H1 (cell line): Measurements from ENCODE around the gene ZNF148. TPM values are rescaled to one million over a fixed set of nuclear protein-coding genes. Genes with fewer than 3 reads are reported as not detected.
A peak's percentile ranks its signal among the peaks of the same experiment; 100 is the strongest.

ENCODE experiments used
- CTCF ChIA-PET: fragments of 300-600 bp; sonication (Branson Sonifier 250); formaldehyde crosslinking; loops from one replicate; lab custom pipeline; 2021; ENCODE audit not compliant: partially characterized antibody; lab: Charles Lee
- POLR2A ChIA-PET: fragments of 300-600 bp; sonication (Branson Sonifier 250); formaldehyde crosslinking; loops from one replicate; lab custom pipeline; 2021; ENCODE audit warnings: inconsistent platforms; ENCODE audit not compliant: partially characterized antibody; lab: Charles Lee
- DNase-seq, 2 experiments: peaks; one replicate each; pipeline versions ENCODE4 v3.0.0 to v3.0.0-alpha.2; 2010 to 2022; ENCODE audit warnings: low spot score in 2 of 2, low read depth in 1 of 2, mixed read lengths in 1 of 2
- FAIRE-seq: peaks from 2 replicates; lab custom pipeline; 2011; peaks lifted over from hg19 to GRCh38; lab: Jason Lieb, UNC
- H2AFZ ChIP-seq: 2 replicates; pipeline ENCODE4 v1.8.1; 2012; ENCODE audit warnings: low read length, inconsistent platforms
- H2AK5ac ChIP-seq: 2 replicates; pipeline ENCODE4 v1.6.1; 2013; ENCODE audit warnings: low read depth, low read length
- H2BK120ac ChIP-seq: replicated peaks from 2 replicates; pipeline ENCODE3; 2013; ENCODE audit warnings: low read depth, low read length, inconsistent platforms
- H2BK12ac ChIP-seq: 2 replicates; pipeline ENCODE4 v1.6.1; 2013; ENCODE audit warnings: low read depth, low read length
- H2BK15ac ChIP-seq: 2 replicates; pipeline ENCODE4 v1.6.1; 2013; ENCODE audit warnings: low read length
- H2BK20ac ChIP-seq: 2 replicates; pipeline ENCODE4 v1.6.1; 2013; ENCODE audit warnings: low read length
- H2BK5ac ChIP-seq: 2 replicates; pipeline ENCODE4 v1.6.1; 2013; ENCODE audit warnings: low read depth, low read length
- H3K14ac ChIP-seq: 2 replicates; pipeline ENCODE4 v1.6.1; 2013; ENCODE audit warnings: inconsistent platforms; ENCODE audit not compliant: insufficient read length
- H3K18ac ChIP-seq: 2 replicates; pipeline ENCODE4 v1.6.1; 2013; ENCODE audit warnings: low read length; ENCODE audit errors: extremely low read depth
- H3K23ac ChIP-seq: 2 replicates; pipeline ENCODE4 v1.6.1; 2013; ENCODE audit warnings: inconsistent platforms; ENCODE audit not compliant: insufficient read length
- H3K23me2 ChIP-seq: 2 replicates; pipeline ENCODE4 v1.6.1; 2013; ENCODE audit warnings: low read depth, low read length
- H3K27ac ChIP-seq: 2 replicates; pipeline ENCODE4 v1.6.1; 2011; ENCODE audit warnings: low read depth, low read length, inconsistent platforms
- H3K27me3 ChIP-seq, 4 experiments: replicated peaks in 1 of 4; 1 replicate in 1 of 4; 2 replicates in 3 of 4; pipeline versions ENCODE4 v1.6.1 to v1.8.1; 2011 to 2013; ENCODE audit warnings: low read length in 3 of 4, mild to moderate bottlenecking in 3 of 4, inconsistent platforms in 2 of 4, mixed read lengths in 2 of 4, moderate library complexity in 1 of 4; ENCODE audit not compliant: control insufficient read depth in 3 of 4, insufficient read depth in 3 of 4; ENCODE audit errors: extremely low read depth in 1 of 4
- H3K36me3 ChIP-seq, 4 experiments: 2 replicates each; pipeline versions ENCODE4 v1.6.1 to v1.8.1; 2011 to 2013; ENCODE audit warnings: mild to moderate bottlenecking in 4 of 4, low read length in 3 of 4, moderate library complexity in 2 of 4, control low read depth in 1 of 4, inconsistent platforms in 1 of 4; ENCODE audit not compliant: insufficient read depth in 4 of 4, control insufficient read depth in 2 of 4
- H3K4ac ChIP-seq: replicated peaks from 2 replicates; pipeline ENCODE3; 2013; ENCODE audit warnings: low read length, low read depth, mixed read lengths, inconsistent platforms; ENCODE audit not compliant: insufficient read length
- H3K4me1 ChIP-seq, 4 experiments: replicated peaks in 1 of 4; 1 replicate in 1 of 4; 2 replicates in 3 of 4; pipeline versions ENCODE4 v1.6.1 to v1.8.1; 2011 to 2013; ENCODE audit warnings: low read length in 3 of 4, inconsistent platforms in 2 of 4, mixed read lengths in 1 of 4; ENCODE audit not compliant: insufficient read depth in 4 of 4, control insufficient read depth in 3 of 4
- H3K4me2 ChIP-seq, 2 experiments: 2 replicates each; pipeline versions ENCODE4 v1.6.1 to v1.8.1; 2011 to 2013; ENCODE audit warnings: low read depth in 2 of 2, low read length in 2 of 2, control low read depth in 1 of 2, inconsistent platforms in 1 of 2, mild to moderate bottlenecking in 1 of 2; ENCODE audit not compliant: insufficient read depth in 1 of 2
- H3K4me3 ChIP-seq, 4 experiments: fragments of 200-600, 300-600 bp in 1 of 4; sonication (generic), shearing (Covaris generic), sonication (Bioruptor Twin) in 1 of 4; 2 replicates each; pipeline versions ENCODE4 v1.5.1 to v1.8.1; 2011 to 2016; ENCODE audit warnings: low read length in 4 of 4, low read depth in 3 of 4, control low read depth in 2 of 4, inconsistent platforms in 2 of 4, mild to moderate bottlenecking in 2 of 4, mixed read lengths in 1 of 4, moderate library complexity in 1 of 4; ENCODE audit not compliant: insufficient read depth in 2 of 4; ENCODE audit errors: extremely low read depth in 1 of 4
- H3K56ac ChIP-seq: replicated peaks from 2 replicates; pipeline ENCODE3; 2013; ENCODE audit warnings: low read depth, mild to moderate bottlenecking, mixed read lengths, low read length, inconsistent platforms; ENCODE audit not compliant: insufficient read length
- H3K79me1 ChIP-seq: 2 replicates; pipeline ENCODE4 v1.6.1; 2013; ENCODE audit warnings: low read depth, low read length, control low read depth
- H3K79me2 ChIP-seq, 2 experiments: 2 replicates each; pipeline versions ENCODE4 v1.6.1 to v1.8.1; 2012 to 2013; ENCODE audit warnings: low read length in 2 of 2, mild to moderate bottlenecking in 2 of 2, inconsistent platforms in 1 of 2; ENCODE audit not compliant: insufficient read depth in 2 of 2, control insufficient read depth in 1 of 2
- H3K9ac ChIP-seq, 4 experiments: replicated peaks in 1 of 4; 1 replicate in 1 of 4; 2 replicates in 3 of 4; pipeline versions ENCODE4 v1.6.1 to v1.8.1; 2011 to 2013; ENCODE audit warnings: low read depth in 3 of 4, low read length in 3 of 4, control low read depth in 2 of 4, mild to moderate bottlenecking in 2 of 4, moderate library complexity in 2 of 4, inconsistent platforms in 1 of 4; ENCODE audit errors: extremely low read depth in 1 of 4
- H3K9me3 ChIP-seq, 2 experiments: 2 replicates each; pipeline versions ENCODE4 v1.6.1 to v1.8.1; 2012 to 2013; ENCODE audit warnings: mild to moderate bottlenecking in 2 of 2, moderate library complexity in 2 of 2, control low read depth in 1 of 2, inconsistent platforms in 1 of 2, low read depth in 1 of 2, low read length in 1 of 2, mixed read lengths in 1 of 2; ENCODE audit not compliant: insufficient read depth in 2 of 2
- H4K20me1 ChIP-seq, 2 experiments: replicated peaks in 1 of 2; 2 replicates each; pipeline versions ENCODE3 to v1.8.1; 2011 to 2013; ENCODE audit warnings: inconsistent platforms in 2 of 2, low read length in 2 of 2, mild to moderate bottlenecking in 1 of 2; ENCODE audit not compliant: insufficient read depth in 2 of 2, control insufficient read depth in 1 of 2
- H4K5ac ChIP-seq: 2 replicates; pipeline ENCODE4 v1.6.1; 2013; ENCODE audit warnings: low read length, low read depth, mixed read lengths, inconsistent platforms; ENCODE audit not compliant: insufficient read length
- H4K8ac ChIP-seq: 2 replicates; pipeline ENCODE4 v1.8.0; 2013; ENCODE audit warnings: mild to moderate bottlenecking, moderate library complexity, low read length, inconsistent platforms; ENCODE audit not compliant: insufficient read depth; ENCODE audit errors: extremely low read depth
- H4K91ac ChIP-seq: replicated peaks from 2 replicates; pipeline ENCODE3; 2013; ENCODE audit warnings: low read length, mixed read lengths, inconsistent platforms; ENCODE audit not compliant: insufficient read length
- CTBP2 ChIP-seq: IDR thresholded peaks from 2 replicates; pipeline ENCODE4 v1.7.0; 2011; ENCODE audit warnings: borderline replicate concordance, mild to moderate bottlenecking, moderate library complexity, mixed read lengths, low read length; ENCODE audit not compliant: insufficient read depth, insufficient read length
- CTCF ChIP-seq, 3 experiments: IDR thresholded peaks; 1 replicate in 2 of 3; 2 replicates in 1 of 3; pipeline versions ENCODE4 v1.5.1 to v1.6.1; 2011; ENCODE audit warnings: low read length in 3 of 3, mild to moderate bottlenecking in 3 of 3, inconsistent platforms in 2 of 3, low read depth in 1 of 3, moderate library complexity in 1 of 3; ENCODE audit not compliant: insufficient read depth in 1 of 3; ENCODE audit errors: control extremely low read depth in 1 of 3
- HDAC2 ChIP-seq, 2 experiments: fragments of 300-600 bp in 1 of 2; sonication (generic) in 1 of 2; IDR thresholded peaks; 2 replicates each; pipeline ENCODE4 v1.6.1; 2011 to 2012; ENCODE audit warnings: low read depth in 2 of 2, low read length in 2 of 2, mild to moderate bottlenecking in 2 of 2, moderate library complexity in 2 of 2, borderline replicate concordance in 1 of 2, inconsistent platforms in 1 of 2
- KDM4A ChIP-seq: IDR thresholded peaks from one replicate; pipeline ENCODE4 v1.7.1; 2012; ENCODE audit warnings: low read depth, mild to moderate bottlenecking, moderate library complexity, low read length, inconsistent platforms; ENCODE audit not compliant: severe bottlenecking
- MAFK ChIP-seq: IDR thresholded peaks from 2 replicates; pipeline ENCODE4 v1.6.1; 2012; ENCODE audit warnings: low read depth, mild to moderate bottlenecking, improper control_type of control experiment, low read length
- NANOG ChIP-seq: IDR thresholded peaks from 2 replicates; pipeline ENCODE4 v1.6.1; 2011; ENCODE audit warnings: low read length, low read depth, mild to moderate bottlenecking, inconsistent platforms; ENCODE audit not compliant: insufficient read depth, poor library complexity, severe bottlenecking
- NRF1 ChIP-seq: IDR thresholded peaks from 2 replicates; pipeline ENCODE4 v1.6.1; 2011; ENCODE audit warnings: mild to moderate bottlenecking, low read depth, low read length, improper control_type of control experiment
- RXRA ChIP-seq: IDR thresholded peaks from 2 replicates; pipeline ENCODE4 v1.6.1; 2011; ENCODE audit warnings: low read depth, mild to moderate bottlenecking, low read length, moderate library complexity; ENCODE audit not compliant: insufficient read depth
- SIN3A ChIP-seq, 2 experiments: IDR thresholded peaks in 1 of 2; conservative IDR thresholded peaks in 1 of 2; 2 replicates each; pipeline ENCODE4 v1.6.1; 2011 to 2012; ENCODE audit warnings: low read length in 2 of 2, improper control_type of control experiment in 1 of 2, low read depth in 1 of 2, mild to moderate bottlenecking in 1 of 2
- YY1 ChIP-seq: IDR thresholded peaks from 2 replicates; pipeline ENCODE4 v1.6.1; 2011; ENCODE audit warnings: low read depth, mild to moderate bottlenecking, low read length
- WGBS, 2 experiments: shearing (Covaris generic) in 1 of 2; methylation state at CpG; one replicate each; pipeline versions ENCODE4 v1.1.6 to v1.1.7; 2013 to 2015; ENCODE audit warnings: low lambda C conversion rate in 2 of 2, mixed read lengths in 2 of 2, inconsistent platforms in 1 of 2, low coverage in 1 of 2, missing lambda C conversion rate in 1 of 2; ENCODE audit not compliant: insufficient replicate concordance in 2 of 2, insufficient coverage in 1 of 2, insufficient read length in 1 of 2; ENCODE audit errors: extremely low coverage in 1 of 2, missing lambda C conversion rate in 1 of 2; 5-methylcytosine and 5-hydroxymethylcytosine counted together
- polyA plus RNA-seq, 7 experiments: library from polyadenylated mRNA; depleted of rRNA in 3 of 7; stranded (reverse) in 5 of 7; unstranded in 2 of 7; fragments of >200 nt in 5 of 7; fragments of 200-250 nt in 2 of 7; gene quantifications; 1 replicate in 5 of 7; 2 replicates in 1 of 7; 4 replicates in 1 of 7; pipeline versions ENCODE4 v1.2.1 to v1.2.3, GENCODE V29; 2011 to 2013; ENCODE audit warnings: missing spikeins in 2 of 7, mixed read lengths in 2 of 7
- total RNA-seq: library from RNA; stranded (reverse); fragmentation: NEBNext Ultra II Directional; extraction: Animal tissue kit (Norgen Biotek cat#: 25700); gene quantifications from 2 replicates; pipeline ENCODE4 v1.2.1, GENCODE V29; 2021

Gene ZNF148
- total and polyA plus RNA-seq, 2 of the 8 experiments (the other 6 are each of a cell fraction or from before 2014, with no cell fraction given) = 3.7 to 22.6 TPM

DNA sequence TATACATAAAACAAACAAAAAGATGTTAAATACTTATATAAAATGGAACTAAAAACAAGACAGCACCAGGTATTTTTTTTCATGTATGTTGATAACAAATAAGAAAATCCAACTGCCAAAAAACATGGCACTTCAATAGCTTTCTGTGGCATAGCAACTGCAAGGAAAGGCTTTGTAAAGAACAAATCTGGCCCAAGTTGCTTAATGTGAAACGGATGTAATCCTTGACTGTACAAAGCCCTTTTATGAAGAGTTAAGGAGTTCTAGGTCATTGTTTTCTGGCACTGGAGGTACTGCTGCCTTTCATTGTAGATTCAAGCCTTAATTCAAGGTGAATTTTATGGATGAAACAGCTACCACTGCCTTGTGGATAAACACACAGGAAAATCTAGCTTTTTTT lies 93.7 kb downstream of the ZNF148 start:
- H3K36me3 ChIP-seq = no peaks in the 10 kb centered on the region
- FAIRE-seq = no peak
- no peaks in the 10 kb centered on the region for H3K23me2 ChIP-seq
- H2BK20ac ChIP-seq = no peak overlapping the region
- H3K23ac ChIP-seq = no peak overlapping the region
- no peaks in the 10 kb centered on the region for H3K27me3 ChIP-seq
- peak overlapping the region in 1 of 2 experiments; percentile 11; a peak in 1 of 4 replicates for H3K4me2 ChIP-seq
- 81% methylated on average over 1 of the region's 1 CpG; no CpG with 5 or more reads in 1 of the 2 experiments for WGBS, 2 experiments
- no peak overlapping the region for H2AFZ ChIP-seq
- H3K4me3 ChIP-seq = no peak overlapping the region
- no peak overlapping the region for H3K27ac ChIP-seq
- H2AK5ac ChIP-seq = no peak overlapping the region
- H4K20me1 ChIP-seq = no peaks in the 10 kb centered on the region
- H3K79me2 ChIP-seq = no peaks in the 10 kb centered on the region; a peak in 1 of 4 replicates
- no peak overlapping the region for H2BK120ac ChIP-seq
- H2BK12ac ChIP-seq = no peak overlapping the region
- H4K5ac ChIP-seq = no peak overlapping the region
- no peak overlapping the region for H3K56ac ChIP-seq
- H4K8ac ChIP-seq = no peak overlapping the region
- no peak overlapping the region for H2BK5ac ChIP-seq
- DNase-seq = no peak
- ChIA-PET CTCF (interaction anchor here (0.6 to 0.9 kb wide), 3 partner anchors 8 to 20 kb away, joined by 3 to 4 read pairs (median 3); no protein-coding TSS in a partner anchor), POLR2A (interaction anchor here (1.3 kb wide), 1 partner anchor 8 kb away, joined by 3 read pairs; no protein-coding TSS in a partner anchor)
- no peak overlapping the region for H3K14ac ChIP-seq
- no peaks in the 10 kb centered on the region for H3K79me1 ChIP-seq
- H4K91ac ChIP-seq = no peak overlapping the region
- peaks cover 0 to 11% (median 0%) of the 10 kb centered on the region in 4 experiments; a peak in 1 of 7 replicates for H3K4me1 ChIP-seq
- no peaks in the 10 kb centered on the region for H3K9me3 ChIP-seq
- H3K9ac ChIP-seq = peak overlapping the region in 1 of 4 experiments; percentile 34; a peak in 1 of 7 replicates
- H3K4ac ChIP-seq = no peak overlapping the region
- no peak overlapping the region for H3K18ac ChIP-seq
- no peak overlapping the region for H2BK15ac ChIP-seq
- TF ChIP-seq HDAC2 (IDR thresholded peaks at IDR 0.05; ENCODE audit: borderline replicate concordance in 1 of 2, low read depth in 2 of 2, low read length in 2 of 2) = no peak
- no peak for TF ChIP-seq MAFK
- TF ChIP-seq NRF1 = no peak
- no peak for TF ChIP-seq NANOG
- no peak for TF ChIP-seq CTCF (IDR thresholded peaks at IDR 0.05; ENCODE audit: control extremely low read depth in 1 of 3, insufficient read depth in 1 of 3, low read depth in 1 of 3, low read length in 3 of 3)
- no peak for TF ChIP-seq KDM4A
- TF ChIP-seq RXRA = no peak
- no peak for TF ChIP-seq YY1
- TF ChIP-seq SIN3A (conservative IDR thresholded peaks at IDR 0.05 in 1 of 2, IDR thresholded peaks at IDR 0.05 in 1 of 2; ENCODE audit: low read depth in 1 of 2, low read length in 2 of 2) = no peak
- no peak for TF ChIP-seq CTBP2
